Measurements from ENCODE around the gene METTL21C. TPM values are rescaled to one million over a fixed set of nuclear protein-coding genes. Genes with fewer than 3 reads are reported as not detected.

METTL21C gene
- total RNA-seq, 1 experiment from 2014 or later, result not detected

GRCh38 chr13:102642029-102642428 is 52.8 kb downstream of the METTL21C start:
- Histone ChIP-seq H3K4me3 (no peak overlapping the region), H3K27me3 (ENCODE audit: insufficient read depth, low read depth) (no peaks in the 10 kb centered on the region), H4K20me1 (ENCODE audit: insufficient read depth) (no peaks in the 10 kb centered on the region), H2AFZ (no peak overlapping the region), H3K79me2 (ENCODE audit: low read depth) (no peaks in the 10 kb centered on the region), H3K4me1 (replicated peaks; ENCODE audit: insufficient read depth) (no peaks in the 10 kb centered on the region), H3K4me2 (no peak overlapping the region), H3K9me3 (ENCODE audit: insufficient read depth, low read depth) (no peaks in the 10 kb centered on the region), H3K36me3 (ENCODE audit: low read depth) (peaks cover 21% of the 10 kb centered on the region), H3F3A (ENCODE audit: insufficient read depth, low read depth) (no peaks in the 10 kb centered on the region), H3K9me2 (ENCODE audit: insufficient read depth) (no peaks in the 10 kb centered on the region), H3K27ac (no peak overlapping the region)
- POLR2A ChIA-PET (ENCODE audit: unreplicated experiment), result no interaction called here
- no peak for DNase-seq
- TF ChIP-seq CTCF (conservative IDR thresholded peaks at IDR 0.05) (no peak), EZH2 (IDR thresholded peaks at IDR 0.05; ENCODE audit: low read depth) (no peak)
- intact Hi-C loops (cut with micrococcal nuclease; ENCODE audit: unreplicated experiment), result no loop called here
- CTCF ChIA-PET, result no interaction called here
- no TSS peak for BruUV-seq (replicated peaks)

GRCh38 chr13:102638741-102639140 is 56.1 kb downstream of the METTL21C start:
- DNase-seq, result no peak
- Histone ChIP-seq H3K9me3 (ENCODE audit: insufficient read depth, low read depth) (no peaks in the 10 kb centered on the region), H3K79me2 (ENCODE audit: low read depth) (no peaks in the 10 kb centered on the region), H3K36me3 (ENCODE audit: low read depth) (peaks cover 7% of the 10 kb centered on the region), H3K4me2 (no peak overlapping the region), H3K27ac (no peak overlapping the region), H3K27me3 (ENCODE audit: insufficient read depth, low read depth) (no peaks in the 10 kb centered on the region), H3K4me3 (no peak overlapping the region), H3K4me1 (replicated peaks; ENCODE audit: insufficient read depth) (no peaks in the 10 kb centered on the region), H2AFZ (no peak overlapping the region), H4K20me1 (ENCODE audit: insufficient read depth) (no peaks in the 10 kb centered on the region), H3K9me2 (ENCODE audit: insufficient read depth) (no peaks in the 10 kb centered on the region), H3F3A (ENCODE audit: insufficient read depth, low read depth) (no peaks in the 10 kb centered on the region)
- no peak for TF ChIP-seq EZH2 (IDR thresholded peaks at IDR 0.05; ENCODE audit: low read depth)
- TF ChIP-seq CTCF (conservative IDR thresholded peaks at IDR 0.05), result no peak
- no TSS peak for BruUV-seq (replicated peaks)
- CTCF ChIA-PET, result interaction anchor here (0.7 kb wide), 1 partner anchor 51 kb away, joined by 3 read pairs; no protein-coding TSS in a partner anchor
- intact Hi-C loops (cut with micrococcal nuclease; ENCODE audit: unreplicated experiment), result no loop called here
- POLR2A ChIA-PET (ENCODE audit: unreplicated experiment), result no interaction called here

Other genes starting within 250 kb of the METTL21C start
- 33.3 and 35.1 TPM in 2 replicates for gene TPP2, start 98.1 kb downstream of the METTL21C start, total RNA-seq (2021)
- 9.3 and 13.1 TPM in 2 replicates for gene TEX30, start 78.7 kb upstream of the METTL21C start, total RNA-seq (2021)
- gene POGLUT2, start 103.9 kb upstream of the METTL21C start, total RNA-seq (2021), result 2.8 and 3.2 TPM in 2 replicates
- 12.5 and 17.5 TPM in 2 replicates for gene BIVM, start 104.1 kb upstream of the METTL21C start, total RNA-seq (2021)
- gene ERCC5, start 151.0 kb upstream of the METTL21C start, total RNA-seq (2021), result 33.9 and 38.2 TPM in 2 replicates